Measurements from ENCODE around the gene MVB12B.
A peak's percentile ranks its signal among the peaks of the same experiment; 100 is the strongest.
"Not testable (repeated sequence)": the region's sequence is repeated elsewhere in the genome, so short reads cannot be mapped to it uniquely, and the experiment has no call there.

The MVB12B gene

GRCh38 chr9:126526218-126527108, 199.8 kb downstream of the MVB12B start:
- DNase-seq, result no peak

- DNase-seq, result no peak
Measured at GRCh38 chr9:126527109-126527825, 200.6 kb downstream of the MVB12B start.

- no peak for DNase-seq
Measured at GRCh38 chr9:126528111-126528510, 201.5 kb downstream of the MVB12B start.

- DNase-seq, result no peak
Measured at GRCh38 chr9:126528915-126529314, 202.3 kb downstream of the MVB12B start.

GRCh38 chr9:126531035-126531571, 204.5 kb downstream of the MVB12B start:
- no peak for DNase-seq

GRCh38 chr9:126531591-126531990, 205.0 kb downstream of the MVB12B start:
- no peak for DNase-seq

- DNase-seq, result no peak
Measured at GRCh38 chr9:126532019-126532462, 205.4 kb downstream of the MVB12B start.

GRCh38 chr9:126532489-126532888, 205.9 kb downstream of the MVB12B start:
- DNase-seq, result no peak

- DNase-seq, result peak; percentile 76 to 77
Measured at GRCh38 chr9:126532951-126533925, 206.6 kb downstream of the MVB12B start.

- no peak for DNase-seq
Measured at GRCh38 chr9:126533926-126534310, 207.3 kb downstream of the MVB12B start.

- no peak for DNase-seq
Measured at GRCh38 chr9:126534431-126535186, 208.0 kb downstream of the MVB12B start.

- no peak for DNase-seq
Measured at GRCh38 chr9:126536131-126536530, 209.5 kb downstream of the MVB12B start.

- DNase-seq, result no peak
Measured at GRCh38 chr9:126536841-126537465, 210.3 kb downstream of the MVB12B start.

- DNase-seq, result no peak
Measured at GRCh38 chr9:126538550-126538949, 211.9 kb downstream of the MVB12B start.

GRCh38 chr9:126540398-126540797, 213.8 kb downstream of the MVB12B start:
- DNase-seq, result not testable (repeated sequence)

GRCh38 chr9:126543490-126543889, 216.9 kb downstream of the MVB12B start:
- no peak for DNase-seq

GRCh38 chr9:126545106-126545505, 218.5 kb downstream of the MVB12B start:
- no peak for DNase-seq

- no peak for DNase-seq
Measured at GRCh38 chr9:126546036-126546435, 219.4 kb downstream of the MVB12B start.

GRCh38 chr9:126548312-126548711, 221.7 kb downstream of the MVB12B start:
- no peak for DNase-seq

- DNase-seq, result no peak
Measured at GRCh38 chr9:126549246-126550006, 222.8 kb downstream of the MVB12B start.

Measured in inflammatory macrophage treated with lipopolysaccharide for 1 hour (primary cell).